Stimulated activated CD8-positive, alpha-beta memory T cell treated with anti-CD3 and anti-CD28 coated beads, Interleukin-15, amount 100 ng/mL, for 48 hours (primary cell): Measurements from ENCODE around the gene NTPCR.
"Not testable (repeated sequence)": the region's sequence is repeated elsewhere in the genome, so short reads cannot be mapped to it uniquely, and the experiment has no call there.

Source experiments
- DNase-seq, 2 donors: peaks; one replicate each; pipeline ENCODE4 v3.0.0-alpha.2; 2020; ENCODE audit warnings: low read depth in 2 of 2

Gene NTPCR

GRCh38 chr1:232950197-232951176 lies at the start of gene NTPCR:
Gene NTPCR (plus strand): TSS chr1:232950611. CDS start chr1:232950711, 100 bp downstream.
- DNase-seq: peak; percentile 93

GRCh38 chr1:232900818-232901217 lies 49.6 kb upstream of the NTPCR start:
- no peak for DNase-seq

GRCh38 chr1:232901255-232901654 lies 49.2 kb upstream of the NTPCR start:
- no peak for DNase-seq

- DNase-seq: no peak
Observed at GRCh38 chr1:232902774-232903350, 47.5 kb upstream of the NTPCR start.

- DNase-seq: no peak
Observed at GRCh38 chr1:232904131-232904530, 46.3 kb upstream of the NTPCR start.

GRCh38 chr1:232904566-232904965 lies 45.8 kb upstream of the NTPCR start:
- no peak for DNase-seq

- DNase-seq: no peak
Observed at GRCh38 chr1:232905331-232906034, 44.9 kb upstream of the NTPCR start.

- no peak for DNase-seq
Observed at GRCh38 chr1:232906441-232906840, 44.0 kb upstream of the NTPCR start.

GRCh38 chr1:232908831-232909230 lies 41.6 kb upstream of the NTPCR start:
- DNase-seq: no peak

GRCh38 chr1:232909752-232910151 lies 40.7 kb upstream of the NTPCR start:
- DNase-seq: no peak

- no peak for DNase-seq
Observed at GRCh38 chr1:232911027-232911599, 39.3 kb upstream of the NTPCR start.

- DNase-seq: no peak
Observed at GRCh38 chr1:232912845-232913580, 37.4 kb upstream of the NTPCR start.

- DNase-seq: not testable (repeated sequence)
Observed at GRCh38 chr1:232914271-232914670, 36.1 kb upstream of the NTPCR start.

- DNase-seq: no peak
Observed at GRCh38 chr1:232915212-232915611, 35.2 kb upstream of the NTPCR start.

- DNase-seq: no peak
Observed at GRCh38 chr1:232917053-232917452, 33.4 kb upstream of the NTPCR start.

GRCh38 chr1:232921381-232921780 lies 29.0 kb upstream of the NTPCR start:
- DNase-seq: no peak

GRCh38 chr1:232922485-232922884 lies 27.9 kb upstream of the NTPCR start:
- no peak for DNase-seq

- DNase-seq: peak; percentile 30 to 44
Observed at GRCh38 chr1:232923739-232924386, 26.5 kb upstream of the NTPCR start.

- no peak for DNase-seq
Observed at GRCh38 chr1:232924874-232925273, 25.5 kb upstream of the NTPCR start.

GRCh38 chr1:232925421-232926220 lies 24.8 kb upstream of the NTPCR start:
- DNase-seq: no peak
